Endothelial cell of umbilical vein (primary cell): ENCODE measurements around the gene SPON1. TPM values are rescaled to one million over a fixed set of nuclear protein-coding genes. Genes with fewer than 3 reads are reported as not detected.

ENCODE experiments used
- BruUV-seq: library from RNA; stranded (reverse); fragments of 400-500 nt; replicated peaks from 2 replicates; lab custom pipeline; 2021; lab: Mats Ljungman, UMichigan
- CTCF ChIA-PET: fragments of 300-600, 350-600 bp; sonication (Branson Sonifier 250); formaldehyde crosslinking; loops from one replicate; lab custom pipeline; 2021; ENCODE audit warnings: antibody characterized with exemption, inconsistent platforms; lab: Charles Lee
- POLR2A ChIA-PET: fragments of 300-600, 350-600 bp; sonication (Branson Sonifier 250); formaldehyde crosslinking; loops from one replicate; lab custom pipeline; 2021; ENCODE audit warnings: antibody characterized with exemption, inconsistent platforms; lab: Charles Lee
- DNase-seq: peaks from one replicate; pipeline ENCODE4 v3.0.0-alpha.2; 2011; ENCODE audit warnings: low read depth, low spot score
- FAIRE-seq: peaks from 2 replicates; lab custom pipeline; 2011; peaks lifted over from hg19 to GRCh38; lab: Jason Lieb, UNC
- H2AFZ ChIP-seq: 2 replicates; pipeline ENCODE4 v1.6.0; 2012; ENCODE audit warnings: low read depth, low read length, control low read depth, inconsistent platforms
- H3K27ac ChIP-seq: 2 replicates; pipeline ENCODE4 v1.5.1; 2011; ENCODE audit warnings: low read depth, mild to moderate bottlenecking, control low read depth, low read length, moderate library complexity; ENCODE audit not compliant: insufficient read depth
- H3K27me3 ChIP-seq, 2 experiments: 2 replicates each; pipeline versions ENCODE4 v1.6.0 to v1.6.1; 2011; ENCODE audit warnings: low read length in 2 of 2, mixed read lengths in 1 of 2; ENCODE audit not compliant: control insufficient read depth in 2 of 2, insufficient read depth in 2 of 2
- H3K36me3 ChIP-seq, 2 experiments: 2 replicates in 1 of 2; 3 replicates in 1 of 2; pipeline ENCODE4 v1.5.1; 2011; ENCODE audit warnings: low read length in 2 of 2, mild to moderate bottlenecking in 1 of 2, moderate library complexity in 1 of 2; ENCODE audit not compliant: control insufficient read depth in 2 of 2, insufficient read depth in 2 of 2; ENCODE audit errors: extremely low read depth in 1 of 2
- H3K4me1 ChIP-seq: 3 replicates; pipeline ENCODE4 v1.5.1; 2011; ENCODE audit warnings: mild to moderate bottlenecking, low read length; ENCODE audit not compliant: control insufficient read depth, insufficient read depth; ENCODE audit errors: extremely low read depth
- H3K4me2 ChIP-seq: 2 replicates; pipeline ENCODE4 v1.6.1; 2011; ENCODE audit warnings: low read length, control low read depth, mixed read lengths; ENCODE audit not compliant: insufficient read depth
- H3K4me3 ChIP-seq, 3 experiments: fragments of 200-600 bp in 1 of 3; sonication (generic), shearing (Covaris generic) in 1 of 3; replicated peaks in 1 of 3; 2 replicates each; pipeline ENCODE4 v1.5.1; 2011 to 2016; ENCODE audit warnings: control low read depth in 3 of 3, low read length in 3 of 3, mild to moderate bottlenecking in 2 of 3, inconsistent platforms in 1 of 3, low read depth in 1 of 3, moderate library complexity in 1 of 3; ENCODE audit not compliant: insufficient read depth in 1 of 3
- H3K79me2 ChIP-seq: 2 replicates; pipeline ENCODE4 v1.6.0; 2012; ENCODE audit warnings: low read length, inconsistent platforms; ENCODE audit not compliant: control insufficient read depth, insufficient read depth
- H3K9ac ChIP-seq: replicated peaks from 2 replicates; pipeline ENCODE3; 2011; ENCODE audit warnings: low read length, control low read depth; ENCODE audit not compliant: insufficient read depth; ENCODE audit errors: extremely low read depth
- H3K9me1 ChIP-seq: replicated peaks from 3 replicates; pipeline ENCODE4 v1.6.0; 2011; ENCODE audit warnings: mild to moderate bottlenecking, low read length; ENCODE audit not compliant: control insufficient read depth, insufficient read depth; ENCODE audit errors: extremely low read depth
- H3K9me3 ChIP-seq: replicated peaks from 2 replicates; pipeline ENCODE4 v1.5.1; 2012; ENCODE audit warnings: low read length, inconsistent platforms; ENCODE audit not compliant: control insufficient read depth, insufficient read depth
- H4K20me1 ChIP-seq: replicated peaks from 2 replicates; pipeline ENCODE3; 2011; ENCODE audit warnings: mild to moderate bottlenecking, low read length; ENCODE audit not compliant: control insufficient read depth, insufficient read depth; ENCODE audit errors: extremely low read depth
- CTCF ChIP-seq, 2 donors: IDR thresholded peaks; 1 replicate in 1 of 2; 2 replicates in 1 of 2; pipeline ENCODE4 v1.5.1; 2011; ENCODE audit warnings: low read length in 2 of 2, mild to moderate bottlenecking in 2 of 2, moderate library complexity in 2 of 2, control low read depth in 1 of 2, inconsistent platforms in 1 of 2, low read depth in 1 of 2; ENCODE audit not compliant: insufficient read depth in 1 of 2; ENCODE audit errors: extremely low read depth in 1 of 2
- EZH2 ChIP-seq: IDR thresholded peaks from 2 replicates; pipeline ENCODE4 v1.6.1; 2012; ENCODE audit warnings: borderline replicate concordance, low read depth, mild to moderate bottlenecking, moderate library complexity, low read length, inconsistent platforms; ENCODE audit not compliant: severe bottlenecking
- FOS ChIP-seq: IDR thresholded peaks from 2 replicates; pipeline ENCODE4 v1.6.1; 2011; ENCODE audit warnings: mild to moderate bottlenecking, low read length, moderate library complexity, borderline replicate concordance; ENCODE audit not compliant: insufficient read depth
- GATA2 ChIP-seq: IDR thresholded peaks from 2 replicates; pipeline ENCODE4 v1.7.0; 2011; ENCODE audit warnings: low read depth, mild to moderate bottlenecking, moderate library complexity, mixed read lengths, low read length; ENCODE audit not compliant: insufficient read length, insufficient read depth
- JUN ChIP-seq: IDR thresholded peaks from 2 replicates; pipeline ENCODE4 v1.6.1; 2011; ENCODE audit warnings: borderline replicate concordance, low read depth; ENCODE audit not compliant: insufficient read length, insufficient read depth
- MYC ChIP-seq: IDR thresholded peaks from one replicate; pipeline ENCODE4 v1.6.1; 2011; ENCODE audit warnings: mild to moderate bottlenecking, low read depth, low read length
- POLR2A ChIP-seq: IDR thresholded peaks from 2 replicates; pipeline ENCODE4 v1.6.1; 2012; ENCODE audit warnings: low read depth, mild to moderate bottlenecking, control low read depth, low read length
- POLR2AphosphoS5 ChIP-seq: IDR thresholded peaks from 2 replicates; pipeline ENCODE4 v1.6.1; 2012; ENCODE audit warnings: low read depth, mild to moderate bottlenecking, control low read depth, low read length, moderate library complexity; ENCODE audit not compliant: insufficient read depth
- dilution Hi-C: fragments of 300-500 bp; cut with MboI; formaldehyde crosslinking; loops from one replicate; pipeline ENCODE4 v1.15.0; 2019; ENCODE audit warnings: low sequenced_read_pairs; ENCODE audit not compliant: extremely low pct_ligation_motif_present
- intact Hi-C: fragments of 100-400 bp; cut with micrococcal nuclease; formaldehyde crosslinking; loops from one replicate; pipeline ENCODE4 v1.10.0; 2022
- polyA plus RNA-seq, 4 experiments: library from polyadenylated mRNA; depleted of rRNA in 3 of 4; stranded (reverse) in 3 of 4; unstranded in 1 of 4; fragments of >200 nt; gene quantifications; 2 replicates each; pipeline versions ENCODE4 v1.2.1 to v1.2.3, GENCODE V29; 2011 to 2012; ENCODE audit warnings: missing spikeins in 1 of 4
- total RNA-seq: library from RNA; stranded (reverse); gene quantifications from 2 replicates; pipeline ENCODE4 v1.2.3, GENCODE V29; 2021
- TF ChIP-seq, protein P1 (sequence below): IDR thresholded peaks from 2 replicates; pipeline ENCODE4 v1.6.1; 2011; ENCODE audit not compliant: insufficient read depth, insufficient read length

Gene SPON1
- total and polyA plus RNA-seq, 2 donors (not counting 3 experiments of a cell fraction or from before 2014, with no cell fraction given), result 0.31 TPM; not detected in 1

DNA sequence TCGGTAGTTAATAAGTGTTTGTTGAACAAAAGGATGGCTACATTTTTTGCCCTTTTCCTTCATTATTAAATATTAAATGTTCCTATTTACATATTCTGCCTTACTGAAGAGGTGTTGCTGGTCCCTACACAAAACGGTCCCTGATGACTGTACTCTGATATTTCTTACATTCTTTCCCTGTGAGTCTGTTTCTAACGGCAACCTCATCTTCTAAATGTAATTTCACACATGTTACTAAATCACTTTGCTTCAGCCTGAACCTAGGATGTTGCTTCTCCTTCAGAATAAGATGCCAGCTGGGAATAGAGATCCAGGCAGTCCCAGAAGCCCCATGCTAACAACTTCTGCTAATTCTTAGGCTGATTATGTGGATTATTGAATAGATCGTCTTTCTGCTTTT is 50.3 kb downstream of the SPON1 start:
- POLR2A ChIA-PET, result no interaction called here

More for the DNA sequence above, 50.3 kb downstream of the SPON1 start:
- FAIRE-seq (no peak), DNase-seq (no peak)
- H3K79me2 ChIP-seq, result no peaks in the 10 kb centered on the region
- H3K27ac ChIP-seq, result no peak overlapping the region
- H3K9ac ChIP-seq, result no peak overlapping the region
- H3K4me1 ChIP-seq, result peaks cover 3% of the 10 kb centered on the region
- dilution Hi-C loops (no loop called here), intact Hi-C loops (no loop called here)
- H3K9me1 ChIP-seq, result no peaks in the 10 kb centered on the region
- H2AFZ ChIP-seq, result no peak overlapping the region
- CTCF ChIA-PET, result no interaction called here
- H3K9me3 ChIP-seq, result no peaks in the 10 kb centered on the region
- H3K27me3 ChIP-seq, result no peaks in the 10 kb centered on the region
- H3K4me3 ChIP-seq, result no peak overlapping the region
- H4K20me1 ChIP-seq, result no peaks in the 10 kb centered on the region
- TF ChIP-seq GATA2, result no peak
- TF ChIP-seq POLR2AphosphoS5, result no peak
- TF ChIP-seq FOS, result no peak
- no peak for TF ChIP-seq MYC
- TF ChIP-seq JUN, result no peak
- TF ChIP-seq CTCF (IDR thresholded peaks at IDR 0.05; ENCODE audit: extremely low read depth in 1 of 2, insufficient read depth in 1 of 2, low read depth in 1 of 2, low read length in 2 of 2), result no peak
- no peak for TF ChIP-seq POLR2A
- no peak for TF ChIP-seq EZH2
- TF ChIP-seq, protein P1, sequence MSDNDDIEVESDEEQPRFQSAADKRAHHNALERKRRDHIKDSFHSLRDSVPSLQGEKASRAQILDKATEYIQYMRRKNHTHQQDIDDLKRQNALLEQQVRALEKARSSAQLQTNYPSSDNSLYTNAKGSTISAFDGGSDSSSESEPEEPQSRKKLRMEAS, result no peak
- H3K4me2 ChIP-seq, result no peak overlapping the region
- no peaks in the 10 kb centered on the region for H3K36me3 ChIP-seq
- no TSS peak for BruUV-seq
